Endothelial cell (in vitro differentiated cells): ENCODE measurements around the gene ITPKC. TPM values are rescaled to one million over a fixed set of nuclear protein-coding genes. Genes with fewer than 3 reads are reported as not detected.

Source experiments
- DNase-seq: peaks from one replicate; pipeline ENCODE4 v3.0.0; 2021; ENCODE audit warnings: low spot score
- H3K27ac Mint-ChIP-seq: one replicate; pipeline ENCODE4 v1.8.0; 2021; ENCODE audit warnings: mixed read lengths, inconsistent platforms; ENCODE audit not compliant: unreplicated experiment
- H3K27me3 Mint-ChIP-seq: one replicate; pipeline ENCODE4 v1.8.0; 2021; ENCODE audit warnings: mild to moderate bottlenecking, moderate library complexity, mixed read lengths, inconsistent platforms; ENCODE audit not compliant: unreplicated experiment
- H3K36me3 Mint-ChIP-seq: one replicate; pipeline ENCODE4 v1.8.0; 2021; ENCODE audit warnings: mild to moderate bottlenecking, low read depth, mixed read lengths, inconsistent platforms; ENCODE audit not compliant: unreplicated experiment
- H3K4me1 Mint-ChIP-seq: one replicate; pipeline ENCODE4 v1.8.0; 2021; ENCODE audit warnings: mild to moderate bottlenecking, mixed read lengths, inconsistent platforms; ENCODE audit not compliant: unreplicated experiment
- H3K4me3 Mint-ChIP-seq: one replicate; pipeline ENCODE4 v1.8.0; 2021; ENCODE audit warnings: mild to moderate bottlenecking, mixed read lengths, inconsistent platforms; ENCODE audit not compliant: unreplicated experiment
- H3K9me3 Mint-ChIP-seq: one replicate; pipeline ENCODE4 v1.8.0; 2021; ENCODE audit warnings: mixed read lengths, inconsistent platforms; ENCODE audit not compliant: unreplicated experiment
- CTCF ChIP-seq: fragments of 200-600 bp; sonication (generic); IDR thresholded peaks from one replicate; pipeline ENCODE4 v1.5.0; 2021; ENCODE audit warnings: antibody characterized with exemption; ENCODE audit not compliant: unreplicated experiment
- total RNA-seq: library from RNA; stranded (reverse); fragmentation: NEBNext Ultra II Directional; extraction: Animal tissue kit (Norgen Biotek cat#: 25700); gene quantifications from one replicate; pipeline ENCODE4 v1.2.1, GENCODE V29; 2021; ENCODE audit not compliant: unreplicated experiment

Gene ITPKC
- total RNA-seq, 1 donor from 2014 or later, result 12.1 TPM

GRCh38 chr19:40733149-40733548, 16.2 kb downstream of the ITPKC start:
- H3K27ac Mint-ChIP-seq, result no peak overlapping the region
- H3K4me3 Mint-ChIP-seq, result no peak overlapping the region
- TF ChIP-seq CTCF, result no peak
- no peak for DNase-seq
- peaks cover 40% of the 10 kb centered on the region for H3K36me3 Mint-ChIP-seq
- H3K27me3 Mint-ChIP-seq, result no peaks in the 10 kb centered on the region
- H3K4me1 Mint-ChIP-seq, result no peaks in the 10 kb centered on the region
- no peaks in the 10 kb centered on the region for H3K9me3 Mint-ChIP-seq

GRCh38 chr19:40735013-40735771, 18.3 kb downstream of the ITPKC start:
- peak overlapping the region; percentile 20 for H3K4me3 Mint-ChIP-seq
- H3K27ac Mint-ChIP-seq, result no peak overlapping the region
- H3K4me1 Mint-ChIP-seq, result no peaks in the 10 kb centered on the region
- H3K36me3 Mint-ChIP-seq, result peaks cover 42% of the 10 kb centered on the region
- no peak for TF ChIP-seq CTCF
- DNase-seq, result no peak
- H3K9me3 Mint-ChIP-seq, result no peaks in the 10 kb centered on the region
- peaks cover 4% of the 10 kb centered on the region for H3K27me3 Mint-ChIP-seq

GRCh38 chr19:40736661-40737060, 19.7 kb downstream of the ITPKC start:
- H3K4me3 Mint-ChIP-seq, result no peak overlapping the region
- H3K9me3 Mint-ChIP-seq, result no peaks in the 10 kb centered on the region
- no peaks in the 10 kb centered on the region for H3K4me1 Mint-ChIP-seq
- no peak for TF ChIP-seq CTCF
- H3K36me3 Mint-ChIP-seq, result peaks cover 38% of the 10 kb centered on the region
- DNase-seq, result no peak
- H3K27ac Mint-ChIP-seq, result no peak overlapping the region
- H3K27me3 Mint-ChIP-seq, result peaks cover 4% of the 10 kb centered on the region

- H3K27me3 Mint-ChIP-seq, result peaks cover 7% of the 10 kb centered on the region
These were observed 20.3 kb downstream of the ITPKC start for GRCh38 chr19:40737102-40737644.

More at GRCh38 chr19:40737102-40737644, 20.3 kb downstream of the ITPKC start:
- H3K4me3 Mint-ChIP-seq, result no peak overlapping the region
- H3K9me3 Mint-ChIP-seq, result no peaks in the 10 kb centered on the region
- TF ChIP-seq CTCF, result no peak
- H3K27ac Mint-ChIP-seq, result no peak overlapping the region
- H3K36me3 Mint-ChIP-seq, result peaks cover 38% of the 10 kb centered on the region
- no peak for DNase-seq
- H3K4me1 Mint-ChIP-seq, result no peaks in the 10 kb centered on the region
